ENCODE measurements around the gene DPF3.

- TF ChIP-seq CTCF (conservative IDR thresholded peaks at IDR 0.05 in 1 of 2, IDR thresholded peaks at IDR 0.05 in 1 of 2; ENCODE audit: low read depth in 1 of 2, low read length in 2 of 2) (no peak), EZH2 (IDR thresholded peaks at IDR 0.05; ENCODE audit: low read length, missing control alignments) (no peak)
These were observed 113.2 kb downstream of the DPF3 start for GRCh38 chr14:72780751-72781150.

Measured in fibroblast of lung (primary cell).